GM19455 (cell line): ENCODE measurements around the gene RAI1.

Experiments
- ATAC-seq: cut with Tn5 transposase; IDR thresholded peaks from one replicate; pipeline ENCODE4 v1.9.1; 2021; ENCODE audit not compliant: unreplicated experiment

The RAI1 gene

DNA sequence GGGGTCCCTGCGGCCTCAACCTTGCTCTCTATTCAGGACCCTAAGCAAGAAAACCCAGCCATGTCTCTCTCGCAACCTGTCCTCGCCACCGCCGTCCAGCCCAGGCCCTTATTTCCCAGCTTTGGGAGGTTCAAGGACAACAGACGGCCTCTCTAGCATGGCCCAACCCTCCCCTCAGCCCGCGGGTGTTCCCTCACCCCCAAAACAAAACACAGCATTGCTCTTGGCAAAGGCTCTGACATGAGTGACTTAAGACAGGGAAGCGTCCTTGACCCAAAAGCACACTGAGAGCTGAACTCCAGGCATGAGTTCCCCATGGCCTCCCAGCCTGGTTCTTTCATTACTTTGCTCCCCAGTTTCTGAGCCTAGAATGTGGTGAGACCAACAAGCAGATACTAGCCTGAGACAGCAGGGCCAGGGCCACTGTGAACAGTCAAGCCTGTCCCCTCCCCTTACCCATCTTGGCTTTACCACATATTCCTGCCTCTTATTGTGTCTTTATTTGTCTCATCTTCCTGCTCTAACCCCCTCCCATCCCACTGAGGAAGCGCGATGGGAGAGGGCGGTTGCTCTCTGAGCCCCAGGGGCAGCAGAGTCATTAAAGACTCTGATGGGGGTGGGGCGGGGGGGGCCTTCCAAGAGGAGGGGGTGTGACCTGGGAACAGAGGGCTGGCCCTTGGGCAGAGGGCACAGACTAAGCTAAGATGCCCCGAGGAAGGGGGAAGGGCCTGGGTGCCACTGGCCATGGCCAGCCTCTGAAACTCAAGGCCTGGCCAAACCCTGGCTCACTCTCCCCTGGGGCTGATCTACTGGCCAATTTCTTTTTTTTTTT is 143.7 kb downstream of the RAI1 start:
- no peak for ATAC-seq

DNA sequence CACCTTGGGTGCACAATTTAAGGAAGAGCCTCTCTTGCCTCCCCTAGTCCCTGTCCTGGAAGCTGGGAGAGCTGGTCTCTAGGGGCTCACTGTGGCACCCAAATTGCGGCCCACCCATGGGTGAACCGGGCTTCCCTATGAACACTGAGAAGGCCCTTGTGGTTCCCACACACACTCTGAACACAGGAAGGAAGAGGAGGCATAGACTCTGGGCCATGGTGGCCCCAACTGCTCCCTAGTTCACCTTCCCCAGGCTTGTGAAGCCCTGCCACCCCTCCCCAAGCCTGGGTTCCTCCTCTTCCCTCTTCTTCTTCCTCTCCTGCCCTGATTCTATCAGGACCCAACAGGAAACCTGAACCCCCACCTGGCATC is 145.1 kb downstream of the RAI1 start:
- no peak for ATAC-seq

DNA sequence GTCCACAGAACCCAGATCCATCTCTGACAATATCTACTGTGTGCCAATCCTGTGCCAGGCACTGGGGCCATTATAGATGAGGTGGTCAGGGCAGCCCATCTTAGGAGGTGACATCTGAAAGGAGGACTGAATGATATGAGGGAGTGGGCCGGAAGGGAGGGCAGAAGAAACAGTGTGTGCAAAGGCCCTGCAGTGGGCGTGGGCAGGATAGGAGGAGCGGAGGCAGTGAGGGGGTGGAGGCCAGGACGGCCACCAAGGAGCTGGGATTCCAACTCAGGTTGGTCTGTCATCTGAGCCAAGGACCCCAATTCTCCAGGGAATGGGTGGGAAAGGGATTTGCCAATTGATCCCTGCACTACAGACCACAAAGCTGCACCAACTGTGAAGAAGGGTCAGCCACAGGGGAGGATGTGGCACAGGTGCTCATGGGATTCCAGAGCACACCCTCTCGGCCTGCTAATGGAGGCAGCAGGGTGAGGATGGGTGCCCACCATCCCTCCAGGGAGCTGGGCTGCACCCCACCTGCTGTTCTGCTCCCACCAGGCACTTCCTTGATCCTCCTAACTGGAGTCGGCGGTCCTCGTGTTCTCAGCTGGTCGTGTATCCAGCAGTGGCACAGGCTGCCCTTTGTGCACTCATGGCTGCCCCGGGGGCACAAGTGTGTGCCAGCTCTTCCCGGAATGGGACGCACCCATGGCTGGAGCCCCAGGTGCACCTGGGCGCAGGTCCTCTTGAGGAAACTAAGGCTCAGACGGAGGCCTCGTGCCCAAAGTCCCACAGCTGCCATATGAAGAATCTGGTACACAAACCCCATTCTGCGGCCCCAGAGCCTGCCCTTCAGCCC is 145.9 kb downstream of the RAI1 start:
- ATAC-seq: no peak

DNA sequence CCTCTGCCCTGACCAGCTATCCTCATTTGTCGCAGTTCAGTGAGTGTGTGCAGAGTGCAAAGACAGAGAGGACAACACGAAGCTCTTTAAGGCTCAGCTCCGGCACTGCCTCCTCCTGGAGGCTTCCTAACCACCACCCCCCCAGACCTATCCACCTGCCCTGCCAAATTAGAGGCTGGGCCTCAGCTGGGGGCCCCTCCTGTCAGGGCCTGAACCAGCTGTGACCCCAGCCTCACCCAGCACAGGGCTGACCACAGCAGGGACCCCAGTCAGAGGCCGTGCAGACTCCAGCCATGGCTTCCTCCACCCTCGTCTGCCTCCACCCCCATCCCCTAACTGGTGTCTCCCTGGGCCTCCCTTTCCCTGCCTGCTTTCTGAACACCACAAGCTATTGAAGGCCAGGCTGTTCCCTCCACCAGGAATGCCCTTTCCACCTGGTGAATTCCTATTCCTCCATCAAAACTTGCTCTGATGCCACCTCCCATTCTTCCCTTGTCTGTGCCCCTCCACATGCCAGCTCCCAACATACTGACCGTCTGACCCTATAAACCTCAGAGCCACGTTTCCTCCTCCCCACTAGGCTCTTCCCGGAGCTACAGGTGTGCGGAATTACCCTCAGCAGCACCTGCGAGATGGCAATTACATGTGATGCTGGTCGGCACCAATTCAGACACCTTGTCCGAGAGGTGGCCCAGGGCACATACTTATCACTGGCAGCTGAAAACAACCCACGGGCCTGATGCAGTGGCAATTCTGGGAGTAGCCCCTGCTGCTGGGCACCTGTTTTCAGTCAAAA is 146.8 kb downstream of the RAI1 start:
- ATAC-seq: no peak

DNA sequence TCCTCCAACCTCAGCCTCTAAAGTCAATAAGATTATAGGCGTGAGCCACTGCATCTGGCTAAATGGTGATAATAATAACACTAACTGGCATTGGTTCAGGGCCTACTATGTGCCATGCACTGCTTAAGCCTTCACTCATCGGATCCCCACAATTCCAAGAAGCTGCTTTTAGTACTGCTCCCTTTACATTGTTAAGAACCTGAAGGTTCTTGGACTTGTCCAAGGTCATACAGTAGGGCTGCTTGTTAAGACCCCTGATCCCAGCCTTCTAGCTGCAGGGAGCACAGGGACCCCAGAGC is 149.0 kb downstream of the RAI1 start:
- ATAC-seq: no peak

DNA sequence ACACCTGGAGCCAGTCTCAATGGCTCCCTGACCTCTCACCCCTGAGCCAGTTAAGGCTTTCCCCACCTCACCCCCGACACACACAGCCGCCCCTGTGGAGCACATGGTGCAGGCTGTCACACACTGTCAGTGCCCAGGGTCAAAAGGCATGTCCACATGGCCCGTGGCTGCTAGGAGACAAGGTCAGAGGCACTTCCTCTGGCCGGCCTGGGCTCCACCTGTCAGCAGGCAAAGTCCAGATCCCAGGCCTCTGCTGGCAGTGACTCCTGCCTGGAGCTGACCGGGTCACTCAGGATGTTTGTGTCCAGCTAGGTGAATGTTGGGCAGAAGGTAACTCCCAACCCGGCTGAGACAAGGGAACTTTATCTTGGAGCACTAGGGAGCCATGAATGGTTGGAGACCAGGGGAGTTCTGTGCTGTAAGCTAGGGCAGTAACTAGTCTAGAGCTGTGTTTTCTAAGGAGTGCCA is 149.5 kb downstream of the RAI1 start:
- no peak for ATAC-seq

DNA sequence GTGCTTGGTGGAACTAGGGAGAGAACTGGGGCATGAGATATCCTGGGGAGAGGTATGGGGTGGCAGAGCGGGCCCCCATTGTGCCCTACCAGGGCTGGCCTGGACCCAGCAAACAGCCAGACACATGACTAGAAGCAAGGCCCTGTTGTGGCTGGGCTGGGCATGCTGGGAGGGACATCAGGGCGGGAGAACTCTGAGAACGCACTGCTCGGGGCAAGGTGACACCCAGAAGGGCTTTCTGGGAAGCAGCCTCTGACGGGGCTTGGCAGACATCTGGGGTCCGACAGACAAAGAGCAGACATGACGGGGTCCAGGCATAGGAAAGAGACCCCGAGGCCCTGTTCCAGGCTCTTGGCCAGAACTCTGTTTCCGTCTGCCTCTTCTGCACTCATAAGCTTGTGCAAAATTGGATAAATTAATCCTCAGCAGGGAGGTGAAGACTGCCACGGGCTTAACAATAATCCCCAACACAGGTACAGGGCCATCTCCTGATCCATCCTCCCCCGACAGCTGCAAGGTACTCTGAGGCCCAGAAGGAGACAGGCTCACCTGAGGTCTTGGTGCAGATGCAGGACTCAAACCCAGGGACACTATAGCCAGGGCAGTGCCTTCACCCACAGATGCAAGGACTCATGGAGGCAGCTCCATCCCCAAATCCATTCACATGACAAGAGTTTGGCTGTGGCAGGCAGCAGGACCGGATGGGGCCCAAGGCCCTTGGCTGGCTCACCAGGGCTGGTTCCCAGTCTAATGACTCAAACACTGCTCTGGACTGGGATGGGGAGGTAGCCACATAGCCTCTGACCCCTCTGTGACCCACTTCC is 150.2 kb downstream of the RAI1 start:
- no peak for ATAC-seq

DNA sequence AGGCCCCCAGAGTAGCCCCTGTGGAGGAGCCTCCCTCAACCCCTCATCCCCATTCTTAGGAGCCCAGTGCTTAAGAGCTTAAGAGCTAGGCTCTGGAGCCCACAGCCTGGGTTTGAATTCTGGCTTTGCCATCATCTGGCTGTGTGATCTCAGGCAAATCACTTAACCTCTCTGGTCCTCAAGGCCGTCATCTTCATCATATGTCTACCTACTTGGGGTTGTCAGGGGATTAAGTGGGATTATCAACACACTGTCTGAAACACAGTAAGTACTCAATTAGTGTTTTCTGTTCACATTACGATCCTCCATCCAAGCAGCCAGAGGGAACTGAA is 150.7 kb downstream of the RAI1 start:
- no peak for ATAC-seq

DNA sequence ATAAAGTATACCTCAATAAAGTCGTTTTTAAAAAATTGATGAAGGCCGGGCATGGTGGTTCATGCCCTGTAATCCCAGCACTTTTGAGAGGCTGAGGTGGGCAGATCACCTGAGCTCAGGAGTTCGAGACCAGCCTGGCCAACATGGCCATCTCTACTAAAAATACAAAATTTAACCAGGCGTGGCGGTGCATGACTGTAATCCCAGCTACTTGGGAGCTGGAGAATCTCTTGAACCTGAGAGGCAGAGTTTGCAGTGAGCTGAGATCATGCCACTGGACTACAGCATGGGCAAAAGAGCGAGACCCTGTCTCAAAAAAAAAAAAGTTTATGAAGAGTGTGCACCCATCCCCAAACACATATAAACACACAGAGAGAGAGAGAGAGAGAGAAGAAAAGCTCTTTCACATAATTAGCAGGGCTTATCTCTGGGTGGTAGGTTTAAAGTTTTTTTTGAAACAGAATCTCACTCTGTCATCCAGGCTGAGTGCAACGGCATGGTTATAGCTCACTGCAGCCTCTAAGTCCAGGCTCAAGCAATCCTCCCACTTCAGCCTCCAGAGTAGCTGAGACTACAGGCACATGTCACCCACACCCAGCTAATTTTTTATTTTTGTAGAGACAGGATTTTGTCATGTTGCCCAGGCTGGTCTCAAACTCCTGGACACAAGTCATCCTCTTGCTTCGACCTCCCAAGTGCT is 152.6 kb downstream of the RAI1 start:
- ATAC-seq: no peak

DNA sequence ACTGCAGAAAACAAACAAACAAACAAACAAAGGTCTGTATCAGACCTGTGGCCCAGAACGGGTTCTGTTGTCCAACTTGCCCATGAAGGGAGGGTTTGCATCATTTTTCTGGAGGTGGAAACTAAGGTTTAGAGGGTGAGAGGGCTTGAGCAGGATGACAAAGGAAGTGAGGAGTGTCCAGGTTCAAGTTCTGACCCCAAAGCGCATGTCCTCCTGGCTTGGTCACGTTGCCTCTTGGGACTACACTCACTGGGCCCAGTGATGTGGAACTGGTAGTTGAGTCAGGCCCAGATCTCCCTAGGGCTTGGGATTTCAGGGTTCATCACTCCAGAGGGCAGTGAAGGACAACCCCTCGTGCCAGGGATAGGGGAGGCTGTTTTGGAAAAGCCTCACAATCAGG is 153.7 kb downstream of the RAI1 start:
- no peak for ATAC-seq

DNA sequence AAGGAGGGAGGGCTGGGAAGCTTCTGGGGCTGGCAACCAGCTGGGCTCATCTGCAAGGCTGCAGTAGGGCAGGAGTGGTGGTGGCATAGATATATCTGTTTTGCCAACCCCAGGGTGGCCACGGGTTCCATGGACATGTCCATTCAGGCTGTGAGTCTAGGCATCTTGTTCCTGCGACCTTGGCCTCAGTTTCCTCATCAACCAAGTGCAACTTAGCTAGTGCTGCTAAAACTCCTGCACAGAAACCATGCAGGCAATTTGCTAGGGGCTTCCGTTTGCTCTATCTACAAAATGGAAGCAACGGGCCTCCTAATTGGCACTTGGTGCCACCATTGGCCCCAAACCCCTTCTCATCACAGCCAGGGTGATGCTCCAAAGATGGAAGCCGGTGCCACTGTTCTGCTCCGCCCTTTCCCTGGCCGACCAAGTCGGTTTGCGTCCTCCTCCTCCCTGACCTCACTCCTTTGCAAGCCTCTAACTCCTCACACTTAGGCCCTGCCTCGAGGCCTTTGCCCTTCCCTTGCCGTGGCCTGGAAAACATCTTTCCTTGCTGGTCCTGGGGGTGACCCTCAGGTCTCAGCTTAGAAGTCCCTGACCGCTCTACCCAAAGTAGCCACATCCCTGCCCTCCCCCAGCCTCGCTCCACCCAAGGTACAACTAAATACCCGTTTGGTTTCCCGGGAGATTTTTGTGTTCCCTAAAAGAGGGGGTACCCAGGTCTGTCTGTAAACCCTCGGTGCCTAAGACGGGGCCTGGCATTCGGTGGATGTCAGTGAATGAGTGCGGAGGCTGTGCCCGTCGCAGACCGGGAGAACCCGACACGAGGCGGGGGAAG is 154.4 kb downstream of the RAI1 start:
- ATAC-seq: no peak

DNA sequence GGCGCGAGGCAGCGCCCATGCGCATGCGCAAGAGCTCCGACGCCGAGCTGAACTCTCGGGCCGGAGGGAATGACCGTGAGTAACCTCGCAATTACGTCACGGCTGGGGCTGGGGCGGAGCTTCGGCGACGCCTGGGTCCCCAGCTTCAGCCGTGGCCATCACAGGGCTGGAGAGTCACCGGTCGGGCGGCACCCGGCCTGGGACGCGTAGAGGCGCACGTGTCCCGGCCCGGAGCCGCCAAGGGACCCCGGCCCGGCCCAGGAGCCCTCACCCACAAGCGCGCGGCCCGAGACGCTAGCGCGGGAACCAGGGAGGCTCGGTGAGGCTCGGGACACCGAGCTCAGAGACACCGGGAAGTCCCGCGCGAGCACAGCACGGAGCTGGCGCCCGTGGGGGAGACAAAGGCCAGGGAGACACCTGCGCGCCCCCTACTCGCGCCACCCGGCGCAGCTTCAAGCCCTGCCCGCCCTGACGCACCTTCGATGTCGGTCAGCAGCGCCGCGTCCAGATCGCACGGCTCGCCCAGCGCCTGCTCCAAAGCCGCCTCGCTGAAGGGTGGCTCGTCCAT is 155.1 kb downstream of the RAI1 start:
- peak; percentile 54 for ATAC-seq

DNA sequence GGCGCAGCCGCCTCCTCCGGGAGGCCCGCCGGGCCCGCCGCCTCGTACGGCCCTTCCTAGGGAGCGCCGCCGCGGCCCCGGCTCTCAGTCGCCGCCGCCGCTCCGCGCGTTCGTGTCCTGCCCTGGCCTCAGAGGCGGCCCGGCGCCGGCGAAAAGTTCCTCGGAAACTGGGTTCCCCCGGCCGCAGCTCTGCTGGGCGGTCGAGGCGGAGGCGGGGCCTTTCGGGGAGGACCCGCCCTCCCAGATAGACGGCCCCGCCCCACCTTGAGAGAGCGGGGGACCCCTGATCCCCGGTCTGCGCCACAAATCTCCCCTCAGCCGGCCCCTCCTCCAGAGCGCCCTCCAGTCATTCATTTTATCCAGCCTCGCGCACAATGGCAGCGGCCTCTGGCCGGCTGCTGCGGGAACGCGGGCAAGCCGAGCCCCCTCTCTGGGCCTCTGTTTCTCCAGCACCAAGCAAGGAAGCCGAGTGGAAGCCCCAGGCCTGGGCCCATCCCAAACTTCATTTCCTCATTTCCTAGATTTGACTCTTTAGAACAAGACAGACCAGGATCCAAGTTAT is 155.6 kb downstream of the RAI1 start, which contains the start of gene SREBF1:
TSS of gene SREBF1 (minus strand) at position 169 of the 562 bp plus-strand sequence. CDS start 169 bp downstream, outside the sequence.
- ATAC-seq: peak; percentile 32

DNA sequence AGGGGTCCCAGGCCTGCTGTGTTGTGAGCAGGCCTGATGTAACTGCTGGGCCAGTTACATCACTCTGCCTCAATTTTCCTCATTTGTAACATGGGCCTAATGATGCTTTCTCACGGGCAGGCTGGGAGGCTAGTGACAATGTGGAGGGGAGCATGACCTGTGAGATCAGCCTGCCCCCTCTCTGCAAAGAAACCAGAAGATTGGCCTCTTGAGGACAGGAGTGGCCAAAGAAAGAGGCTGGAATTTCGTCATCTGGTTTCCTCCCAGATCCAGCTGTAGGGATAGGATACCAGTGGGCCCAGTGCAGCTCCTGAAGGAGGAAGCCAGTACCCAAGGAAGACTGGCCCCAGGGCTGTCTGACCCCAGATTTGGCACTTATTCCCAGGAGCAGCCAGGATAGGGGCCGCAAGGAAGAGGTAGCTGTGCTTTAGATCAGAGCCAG is 156.1 kb downstream of the RAI1 start:
- ATAC-seq: no peak

DNA sequence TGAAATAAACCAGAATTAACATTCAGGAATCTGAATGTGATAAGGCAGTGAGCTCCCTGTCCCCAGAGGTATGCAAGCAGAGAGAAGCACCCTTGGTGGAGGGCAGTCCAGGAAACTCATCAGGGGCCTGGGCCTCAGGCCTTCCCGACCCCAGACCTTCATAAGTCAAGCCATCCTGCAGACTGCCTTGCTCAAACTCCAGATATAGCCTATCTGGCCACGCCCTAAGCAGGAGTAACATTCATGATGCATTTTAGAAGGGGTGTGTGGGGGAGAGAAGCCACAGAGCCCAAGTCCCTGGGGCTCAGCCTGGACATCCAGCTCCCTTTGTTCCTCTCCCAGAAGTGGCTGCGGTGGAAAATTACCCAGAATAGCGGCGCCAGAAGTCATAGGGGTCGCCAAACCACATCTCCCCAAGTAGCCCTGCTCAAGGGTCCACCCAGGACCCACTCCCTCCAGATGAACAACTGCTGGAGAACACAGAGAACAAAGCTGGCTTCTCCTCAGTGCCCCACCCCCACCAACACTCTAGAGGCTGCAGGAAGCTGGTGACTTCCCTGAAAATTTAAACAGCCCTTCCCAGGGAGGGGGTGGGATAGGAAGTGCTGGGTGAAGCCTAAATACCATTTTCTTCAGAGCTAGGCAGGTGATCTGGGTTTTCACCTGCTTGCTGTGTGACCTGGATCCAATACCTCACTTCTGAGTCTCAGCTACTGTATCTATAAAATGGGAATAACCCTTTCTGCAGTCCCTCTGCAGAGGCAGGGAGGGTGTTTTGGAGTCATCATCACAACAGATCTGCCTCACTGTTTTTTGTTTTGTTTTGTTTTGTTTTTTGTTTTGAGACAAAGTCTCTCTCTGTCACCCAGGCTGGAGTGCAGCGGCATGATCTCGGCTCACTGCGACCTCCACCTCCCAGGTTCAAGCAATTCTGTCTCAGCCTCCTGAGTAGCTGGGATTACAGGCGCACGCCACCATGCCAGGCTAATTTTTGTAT is 157.0 kb downstream of the RAI1 start:
- ATAC-seq: no peak

DNA sequence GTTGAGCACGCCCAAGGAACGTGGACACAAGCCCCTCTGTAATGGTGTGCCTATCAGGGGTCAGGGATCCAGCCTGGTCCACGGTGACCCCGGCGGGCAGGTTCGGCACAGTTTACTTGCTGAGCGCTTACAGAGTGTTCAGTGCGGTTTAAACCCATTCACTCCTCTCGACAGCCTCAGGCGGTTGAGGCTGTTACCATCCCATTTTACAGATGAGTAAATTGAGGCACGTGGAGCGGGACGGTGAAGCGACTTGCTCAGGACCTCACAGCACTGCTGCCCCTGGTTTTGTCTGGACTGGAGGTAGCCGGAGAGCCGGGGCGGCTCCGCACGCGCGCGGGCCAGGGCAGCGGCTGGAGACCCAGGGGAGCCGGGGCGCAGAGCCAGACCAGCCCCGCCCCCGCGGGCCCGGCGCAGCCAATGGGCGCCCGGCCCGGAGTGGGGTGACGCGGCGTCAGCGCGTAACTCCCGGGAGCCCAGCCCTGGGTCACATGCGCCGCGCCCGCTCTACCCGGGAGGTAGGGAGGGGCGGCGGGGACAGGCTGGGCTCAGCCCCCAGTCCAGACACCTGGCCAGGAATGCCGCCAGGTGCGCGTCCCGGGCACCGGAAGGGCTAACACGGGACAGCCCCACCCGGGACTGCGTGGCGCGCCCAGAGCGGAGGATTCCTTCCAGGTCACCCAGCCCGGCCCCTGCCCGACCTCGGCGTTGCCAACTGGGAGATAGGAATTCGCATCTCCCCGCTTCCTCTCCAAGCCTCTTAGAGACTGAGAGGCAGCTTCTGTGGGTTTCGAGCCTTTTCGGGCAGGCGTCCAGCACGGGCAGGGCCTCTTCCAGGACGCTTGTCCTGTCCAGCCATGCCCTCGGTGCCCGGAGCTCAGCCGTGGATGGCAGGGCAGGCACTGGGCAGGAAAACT is 158.8 kb downstream of the RAI1 start:
- peak; percentile 68 for ATAC-seq
